T-helper 17 cell (primary cell): ENCODE data around the gene MINDY4B. TPM values are rescaled to one million over a fixed set of nuclear protein-coding genes. Genes with fewer than 3 reads are reported as not detected.

ENCODE experiments used
- ATAC-seq: fragments of 150-1000 bp; cut with Tn5 transposase; 2 replicates; pipeline ENCODE4 v1.10.0; 2021; ENCODE audit warnings: mild to moderate bottlenecking, moderate library complexity
- DNase-seq, 3 donors: peaks; one replicate each; pipeline versions ENCODE4 v3.0.0 to v3.0.0-alpha.2; 2020 to 2021
- H3K9me3 ChIP-seq: one replicate; pipeline ENCODE4 v1.7.0; 2013; ENCODE audit warnings: low read length, mild to moderate bottlenecking; ENCODE audit not compliant: control insufficient read depth, poor library complexity, severe bottlenecking
- H3K27ac Mint-ChIP-seq: one replicate; pipeline ENCODE4 v1.8.0; 2022; ENCODE audit warnings: mild to moderate bottlenecking, moderate library complexity, mixed read lengths
- H3K27me3 Mint-ChIP-seq: one replicate; pipeline ENCODE4 v1.8.0; 2022; ENCODE audit warnings: mixed read lengths
- H3K36me3 Mint-ChIP-seq: one replicate; pipeline ENCODE4 v1.8.0; 2022; ENCODE audit warnings: low read depth, mixed read lengths
- H3K4me1 Mint-ChIP-seq: one replicate; pipeline ENCODE4 v1.8.0; 2022; ENCODE audit warnings: mild to moderate bottlenecking, mixed read lengths
- H3K4me3 Mint-ChIP-seq: one replicate; pipeline ENCODE4 v1.8.0; 2022; ENCODE audit warnings: mild to moderate bottlenecking, moderate library complexity, mixed read lengths
- total RNA-seq, 4 donors: library from RNA in 2 of 4; stranded (reverse) in 2 of 4; gene quantifications; one replicate each; pipeline ENCODE4 v1.2.3 and lab custom pipeline; 2022 to 2026

MINDY4B gene
- total RNA-seq (not detected), total RNA-seq (lab: John Stamatoyannopoulos, UW) (0 reads per million in 2 donors)

GRCh38 chr3:150905339-150905738, at the start of gene MINDY4B:
MINDY4B (minus strand) TSS chr3:150905439; CDS start chr3:150905439, 0 bp downstream.
- no peak for ATAC-seq
- Mint-ChIP-seq H3K27ac (no peak within 1 kb of the TSS), H3K27me3 (peaks cover 69% of the 10 kb centered on the region), H3K36me3 (no peaks in the 10 kb centered on the region), H3K4me3 (no peak within 1 kb of the TSS), H3K4me1 (no peaks in the 10 kb centered on the region)
- H3K9me3 ChIP-seq = no peaks in the 10 kb centered on the region
- no peak for DNase-seq

- H3K9me3 ChIP-seq = no peaks in the 10 kb centered on the region
- DNase-seq (no peak), ATAC-seq (no peak)
- no peak overlapping the region for H3K27ac Mint-ChIP-seq
- no peaks in the 10 kb centered on the region for H3K4me1 Mint-ChIP-seq
- no peaks in the 10 kb centered on the region for H3K36me3 Mint-ChIP-seq
- peaks cover 37% of the 10 kb centered on the region for H3K27me3 Mint-ChIP-seq
- H3K4me3 Mint-ChIP-seq = no peak overlapping the region
These were observed 46.7 kb upstream of the MINDY4B start for GRCh38 chr3:150951923-150952322.

GRCh38 chr3:150945226-150946032, 40.2 kb upstream of the MINDY4B start:
- Mint-ChIP-seq H3K4me3 (no peak overlapping the region), H3K27ac (no peak overlapping the region), H3K27me3 (peaks cover 60% of the 10 kb centered on the region), H3K4me1 (no peaks in the 10 kb centered on the region), H3K36me3 (peaks cover 3% of the 10 kb centered on the region)
- DNase-seq (no peak), ATAC-seq (no peak)
- H3K9me3 ChIP-seq = no peaks in the 10 kb centered on the region

GRCh38 chr3:150942221-150942620, 37.0 kb upstream of the MINDY4B start:
- Mint-ChIP-seq H3K27ac (no peak overlapping the region), H3K4me3 (no peak overlapping the region), H3K36me3 (peaks cover 6% of the 10 kb centered on the region), H3K27me3 (peaks cover 75% of the 10 kb centered on the region), H3K4me1 (no peaks in the 10 kb centered on the region)
- DNase-seq (no peak), ATAC-seq (no peak)
- no peaks in the 10 kb centered on the region for H3K9me3 ChIP-seq

GRCh38 chr3:150936693-150937092, 31.5 kb upstream of the MINDY4B start:
- Mint-ChIP-seq H3K27ac (no peak overlapping the region), H3K4me1 (no peaks in the 10 kb centered on the region), H3K4me3 (no peak overlapping the region), H3K36me3 (peaks cover 3% of the 10 kb centered on the region), H3K27me3 (peaks cover 64% of the 10 kb centered on the region)
- no peak for ATAC-seq
- no peak for DNase-seq
- no peaks in the 10 kb centered on the region for H3K9me3 ChIP-seq

- Mint-ChIP-seq H3K36me3 (no peaks in the 10 kb centered on the region), H3K4me3 (no peak overlapping the region), H3K27me3 (peaks cover 68% of the 10 kb centered on the region), H3K4me1 (no peaks in the 10 kb centered on the region), H3K27ac (no peak overlapping the region)
- ATAC-seq (no peak), DNase-seq (no peak)
- no peaks in the 10 kb centered on the region for H3K9me3 ChIP-seq
These were observed 28.3 kb upstream of the MINDY4B start for GRCh38 chr3:150933473-150933995.

- no peak overlapping the region for H3K4me3 Mint-ChIP-seq
- H3K4me1 Mint-ChIP-seq = no peaks in the 10 kb centered on the region
- H3K9me3 ChIP-seq = no peaks in the 10 kb centered on the region
- ATAC-seq = no peak
- peaks cover 61% of the 10 kb centered on the region for H3K27me3 Mint-ChIP-seq
- H3K27ac Mint-ChIP-seq = no peak overlapping the region
- no peak for DNase-seq
- no peaks in the 10 kb centered on the region for H3K36me3 Mint-ChIP-seq
These were observed 26.5 kb upstream of the MINDY4B start for GRCh38 chr3:150931745-150932144.

GRCh38 chr3:150930839-150931238, 25.6 kb upstream of the MINDY4B start:
- H3K4me3 Mint-ChIP-seq = no peak overlapping the region
- H3K36me3 Mint-ChIP-seq = no peaks in the 10 kb centered on the region
- no peaks in the 10 kb centered on the region for H3K4me1 Mint-ChIP-seq
- H3K27me3 Mint-ChIP-seq = peaks cover 58% of the 10 kb centered on the region
- ATAC-seq (no peak), DNase-seq (no peak)
- H3K27ac Mint-ChIP-seq = no peak overlapping the region
- H3K9me3 ChIP-seq = no peaks in the 10 kb centered on the region

GRCh38 chr3:150928234-150928633, 23.0 kb upstream of the MINDY4B start:
- no peak for DNase-seq
- H3K27me3 Mint-ChIP-seq = peaks cover 69% of the 10 kb centered on the region
- no peak overlapping the region for H3K4me3 Mint-ChIP-seq
- no peaks in the 10 kb centered on the region for H3K9me3 ChIP-seq
- H3K27ac Mint-ChIP-seq = no peak overlapping the region
- H3K4me1 Mint-ChIP-seq = peaks cover 5% of the 10 kb centered on the region
- no peak for ATAC-seq
- no peaks in the 10 kb centered on the region for H3K36me3 Mint-ChIP-seq

GRCh38 chr3:150926328-150926727, 21.1 kb upstream of the MINDY4B start:
- H3K27ac Mint-ChIP-seq = no peak overlapping the region
- H3K4me1 Mint-ChIP-seq = peaks cover 5% of the 10 kb centered on the region
- DNase-seq (no peak), ATAC-seq (no peak)
- peak overlapping the region; percentile 66 for H3K4me3 Mint-ChIP-seq
- no peaks in the 10 kb centered on the region for H3K36me3 Mint-ChIP-seq
- H3K9me3 ChIP-seq = no peaks in the 10 kb centered on the region
- peaks cover 62% of the 10 kb centered on the region for H3K27me3 Mint-ChIP-seq

GRCh38 chr3:150925751-150926201, 20.5 kb upstream of the MINDY4B start:
- Mint-ChIP-seq H3K27me3 (peaks cover 62% of the 10 kb centered on the region), H3K27ac (no peak overlapping the region), H3K4me1 (peaks cover 5% of the 10 kb centered on the region), H3K4me3 (peak overlapping the region; percentile 66), H3K36me3 (no peaks in the 10 kb centered on the region)
- DNase-seq (peak; percentile 13 to 44 (median 14)), ATAC-seq (peak; percentile 80)
- no peaks in the 10 kb centered on the region for H3K9me3 ChIP-seq

GRCh38 chr3:150922611-150923010, 17.4 kb upstream of the MINDY4B start:
- H3K27ac Mint-ChIP-seq = no peak overlapping the region
- ATAC-seq (no peak), DNase-seq (no peak)
- H3K36me3 Mint-ChIP-seq = peaks cover 4% of the 10 kb centered on the region
- H3K4me1 Mint-ChIP-seq = peaks cover 5% of the 10 kb centered on the region
- peaks cover 69% of the 10 kb centered on the region for H3K27me3 Mint-ChIP-seq
- no peaks in the 10 kb centered on the region for H3K9me3 ChIP-seq
- H3K4me3 Mint-ChIP-seq = no peak overlapping the region

- Mint-ChIP-seq H3K27me3 (peaks cover 78% of the 10 kb centered on the region), H3K27ac (no peak overlapping the region), H3K4me3 (no peak overlapping the region), H3K4me1 (peaks cover 5% of the 10 kb centered on the region), H3K36me3 (peaks cover 4% of the 10 kb centered on the region)
- ATAC-seq (no peak), DNase-seq (no peak)
- H3K9me3 ChIP-seq = no peaks in the 10 kb centered on the region
These were observed 16.0 kb upstream of the MINDY4B start for GRCh38 chr3:150921209-150921608.

GRCh38 chr3:150920236-150920635, 15.0 kb upstream of the MINDY4B start:
- H3K27ac Mint-ChIP-seq = no peak overlapping the region
- no peak overlapping the region for H3K4me3 Mint-ChIP-seq
- no peaks in the 10 kb centered on the region for H3K4me1 Mint-ChIP-seq
- H3K9me3 ChIP-seq = no peaks in the 10 kb centered on the region
- ATAC-seq = no peak
- no peak for DNase-seq
- peaks cover 71% of the 10 kb centered on the region for H3K27me3 Mint-ChIP-seq
- peaks cover 4% of the 10 kb centered on the region for H3K36me3 Mint-ChIP-seq
